BJ (cell line): ENCODE data around the gene MRPL42. TPM values are rescaled to one million over a fixed set of nuclear protein-coding genes. Genes with fewer than 3 reads are reported as not detected.

Experiments used
- CTCF ChIA-PET: fragments of 350-600 bp; formaldehyde crosslinking; extraction: SDS; loops from one replicate; lab custom pipeline; 2021; ENCODE audit warnings: antibody characterized with exemption, inconsistent platforms; lab: Yijun Ruan, JAX
- POLR2A ChIA-PET: fragments of 300-600 bp; sonication (Branson Sonifier 250); formaldehyde crosslinking; extraction: SDS; loops from one replicate; lab custom pipeline; 2021; ENCODE audit warnings: antibody characterized with exemption; lab: Charles Lee
- DNase-seq: peaks from one replicate; pipeline ENCODE4 v3.0.0-alpha.2; 2011; ENCODE audit warnings: low read depth
- H3K27me3 ChIP-seq: 2 replicates; pipeline ENCODE4 v1.6.0; 2011; ENCODE audit warnings: low read length; ENCODE audit not compliant: control insufficient read depth, insufficient read depth
- H3K36me3 ChIP-seq: 2 replicates; pipeline ENCODE4 v1.5.1; 2011; ENCODE audit warnings: low read length; ENCODE audit not compliant: control insufficient read depth, insufficient read depth
- H3K4me3 ChIP-seq: 2 replicates; pipeline ENCODE4 v1.5.1; 2011; ENCODE audit warnings: low read depth, mild to moderate bottlenecking, control low read depth, low read length
- polyA plus RNA-seq: library from polyadenylated mRNA; depleted of rRNA; stranded (reverse); fragments of >200 nt; gene quantifications from 2 replicates; pipeline ENCODE4 v1.2.3, GENCODE V29; 2011
- TF ChIP-seq, protein P1 (sequence below): IDR thresholded peaks from 2 replicates; pipeline ENCODE4 v1.5.1; 2011; ENCODE audit warnings: low read depth, mild to moderate bottlenecking, control low read depth, inconsistent platforms, low read length, moderate library complexity; ENCODE audit not compliant: insufficient read depth

The MRPL42 gene
- polyA plus RNA-seq, 1 experiment: 28.1 TPM

DNA sequence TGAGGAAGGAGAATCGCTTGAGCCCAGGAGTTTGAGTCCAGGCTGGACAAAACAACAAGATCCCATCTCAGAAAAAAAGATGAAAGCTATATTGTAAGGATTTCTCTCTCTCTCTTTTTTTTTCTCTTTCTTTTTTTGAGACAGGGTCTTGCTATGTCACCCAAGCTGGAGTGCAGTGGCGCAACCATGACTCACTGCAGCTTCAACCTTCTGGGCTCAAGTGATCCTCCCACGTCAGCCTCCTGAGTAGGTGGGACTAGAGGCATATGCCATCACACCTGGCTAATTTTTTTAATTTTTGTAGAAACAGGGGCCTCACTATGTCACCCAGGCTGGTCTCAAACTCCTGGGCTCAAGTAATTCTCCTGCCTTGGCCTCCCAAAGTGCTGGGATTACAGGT lies 5.8 kb upstream of the MRPL42 start:
- H3K36me3 ChIP-seq: no peaks in the 10 kb centered on the region
- DNase-seq: no peak
- H3K27me3 ChIP-seq: no peaks in the 10 kb centered on the region
- CTCF ChIA-PET: no interaction called here
- H3K4me3 ChIP-seq: no peak overlapping the region
- TF ChIP-seq, protein P1, sequence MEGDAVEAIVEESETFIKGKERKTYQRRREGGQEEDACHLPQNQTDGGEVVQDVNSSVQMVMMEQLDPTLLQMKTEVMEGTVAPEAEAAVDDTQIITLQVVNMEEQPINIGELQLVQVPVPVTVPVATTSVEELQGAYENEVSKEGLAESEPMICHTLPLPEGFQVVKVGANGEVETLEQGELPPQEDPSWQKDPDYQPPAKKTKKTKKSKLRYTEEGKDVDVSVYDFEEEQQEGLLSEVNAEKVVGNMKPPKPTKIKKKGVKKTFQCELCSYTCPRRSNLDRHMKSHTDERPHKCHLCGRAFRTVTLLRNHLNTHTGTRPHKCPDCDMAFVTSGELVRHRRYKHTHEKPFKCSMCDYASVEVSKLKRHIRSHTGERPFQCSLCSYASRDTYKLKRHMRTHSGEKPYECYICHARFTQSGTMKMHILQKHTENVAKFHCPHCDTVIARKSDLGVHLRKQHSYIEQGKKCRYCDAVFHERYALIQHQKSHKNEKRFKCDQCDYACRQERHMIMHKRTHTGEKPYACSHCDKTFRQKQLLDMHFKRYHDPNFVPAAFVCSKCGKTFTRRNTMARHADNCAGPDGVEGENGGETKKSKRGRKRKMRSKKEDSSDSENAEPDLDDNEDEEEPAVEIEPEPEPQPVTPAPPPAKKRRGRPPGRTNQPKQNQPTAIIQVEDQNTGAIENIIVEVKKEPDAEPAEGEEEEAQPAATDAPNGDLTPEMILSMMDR: no peak
- POLR2A ChIA-PET: no interaction called here

DNA sequence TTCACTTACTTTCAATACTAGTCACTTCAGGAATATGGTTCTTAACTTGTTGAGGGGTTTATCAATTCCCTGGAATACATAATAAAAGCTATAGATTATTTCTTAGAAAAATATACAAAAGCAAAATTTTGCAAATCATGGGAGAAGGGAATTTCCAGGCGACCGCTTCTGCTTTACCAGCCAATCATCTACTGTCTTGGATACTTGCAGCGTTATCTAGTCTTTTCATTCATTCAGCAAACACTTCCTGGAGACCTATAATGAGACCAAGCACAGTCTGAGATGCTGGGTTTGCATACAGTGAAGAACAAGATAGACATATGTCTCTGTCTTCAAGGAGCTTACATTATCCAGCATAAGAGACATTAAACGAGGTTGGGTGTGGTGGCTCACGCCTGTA lies 1.5 kb upstream of the MRPL42 start:
- no peak for DNase-seq
- POLR2A ChIA-PET: no interaction called here
- CTCF ChIA-PET: no interaction called here
- no peaks in the 10 kb centered on the region for H3K36me3 ChIP-seq
- H3K4me3 ChIP-seq: no peak overlapping the region
- TF ChIP-seq, protein P1: no peak
- no peaks in the 10 kb centered on the region for H3K27me3 ChIP-seq

DNA sequence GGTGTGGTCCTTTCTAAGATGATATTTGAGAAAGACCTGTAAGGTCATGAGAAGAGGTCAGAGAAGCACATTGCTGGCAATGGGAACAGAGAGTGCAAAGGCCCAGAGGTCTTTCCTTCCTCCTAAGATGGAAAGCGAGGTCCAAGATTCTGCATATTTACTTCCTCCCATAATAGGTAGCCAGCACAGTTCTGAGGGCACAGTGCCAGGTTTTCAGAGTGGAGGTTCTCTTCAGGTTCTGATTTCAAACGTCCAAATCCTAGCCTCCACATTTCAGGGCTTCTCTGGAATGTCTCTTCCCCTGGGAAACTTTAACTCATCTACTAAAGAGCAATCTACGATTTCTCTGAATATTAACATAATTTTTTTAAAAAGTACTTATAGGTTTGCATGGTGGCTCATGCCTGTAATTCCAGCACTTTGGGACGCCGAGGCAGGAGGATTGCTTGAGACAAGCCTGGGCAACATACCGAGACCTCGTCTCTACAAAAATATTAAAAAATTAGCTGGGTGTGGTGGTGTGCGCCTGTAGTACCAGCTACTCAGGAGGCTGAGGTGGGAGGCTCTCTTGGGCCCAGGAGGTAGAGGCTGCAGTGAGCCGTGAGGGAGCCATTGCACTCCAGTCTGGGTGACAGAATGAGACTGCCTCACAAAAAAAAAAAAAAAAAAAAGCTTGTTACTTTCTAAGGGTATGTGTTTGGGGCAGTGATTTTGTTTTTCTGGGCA lies 526 bp upstream of the MRPL42 start:
- no peak overlapping the region for H3K4me3 ChIP-seq
- ChIA-PET CTCF (interaction anchor here (0.6 to 1.9 kb wide), 3 partner anchors 11 to 351 kb away, joined by 4 to 6 read pairs (median 4); no protein-coding TSS in a partner anchor), POLR2A (no interaction called here)
- no peak for DNase-seq
- TF ChIP-seq, protein P1: no peak
- no peaks in the 10 kb centered on the region for H3K36me3 ChIP-seq
- no peaks in the 10 kb centered on the region for H3K27me3 ChIP-seq

DNA sequence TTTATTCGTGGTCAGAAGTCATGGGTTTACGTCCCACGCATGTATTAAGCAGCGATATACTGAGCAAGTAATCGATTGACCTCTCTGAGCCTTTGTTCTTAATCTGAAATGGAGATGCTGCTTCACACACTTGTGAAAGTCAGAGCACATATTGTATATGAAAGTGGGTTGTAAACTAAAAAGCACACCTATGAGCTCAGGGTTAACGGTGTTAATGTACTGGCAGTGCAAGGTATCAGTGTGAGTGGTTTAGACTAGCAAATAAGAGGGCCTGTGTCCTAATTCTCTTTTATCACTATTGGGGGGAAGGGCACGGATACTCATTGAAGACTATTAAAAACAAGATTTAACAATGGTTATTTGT lies 676 bp downstream of the MRPL42 start:
- no peaks in the 10 kb centered on the region for H3K36me3 ChIP-seq
- H3K27me3 ChIP-seq: no peaks in the 10 kb centered on the region
- DNase-seq: no peak
- H3K4me3 ChIP-seq: peak overlapping the region; percentile 58
- ChIA-PET CTCF (interaction anchor here (0.6 to 1.9 kb wide), 5 partner anchors 10 to 632 kb away, joined by 3 to 6 read pairs (median 4); no protein-coding TSS in a partner anchor), POLR2A (no interaction called here)
- TF ChIP-seq, protein P1: no peak

DNA sequence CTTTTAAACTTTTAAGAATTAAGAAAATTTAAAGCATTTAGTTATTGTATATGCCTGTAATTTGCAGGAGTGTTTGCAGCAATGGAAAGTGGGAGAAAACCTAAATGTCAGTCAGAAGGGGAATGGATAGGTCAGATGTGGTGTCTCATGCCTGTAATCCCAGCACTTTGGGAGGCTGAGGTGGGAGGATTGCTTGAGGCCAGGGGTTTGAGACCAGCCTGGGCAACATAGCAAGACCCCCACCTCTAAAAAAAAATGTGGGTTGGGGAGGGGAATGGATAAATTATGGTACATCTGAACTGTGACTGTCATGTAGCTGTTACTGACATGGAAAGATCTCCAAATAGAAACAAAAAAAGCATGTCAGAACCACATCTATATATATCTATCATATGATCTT lies 2.1 kb downstream of the MRPL42 start:
- Histone ChIP-seq H3K4me3 (no peak overlapping the region), H3K27me3 (no peaks in the 10 kb centered on the region), H3K36me3 (no peaks in the 10 kb centered on the region)
- ChIA-PET POLR2A (no interaction called here), CTCF (interaction anchor here (0.6 to 0.7 kb wide), 2 partner anchors 33 to 632 kb away, joined by 3 to 4 read pairs; no protein-coding TSS in a partner anchor)
- no peak for DNase-seq
- TF ChIP-seq, protein P1: no peak
